A549 (cell line): ENCODE data around the gene AP4E1.

Experiments
- CHD4 ChIP-seq: fragments of 200-600 bp; sonication (generic); IDR thresholded peaks from 2 replicates; pipeline ENCODE4 v1.6.1; 2016; ENCODE audit warnings: antibody characterized with exemption, mild to moderate bottlenecking, borderline replicate concordance
- CTCF ChIP-seq: fragments of >200 bp; sonication (Bioruptor Twin); formaldehyde crosslinking; IDR thresholded peaks from 3 replicates; pipeline ENCODE4 v1.5.1; 2016
- HOXA7 ChIP-seq: fragments of 250-450 bp; sonication (Bioruptor Pico); IDR thresholded peaks from 2 replicates; pipeline ENCODE4 v1.5.0; 2020; ENCODE audit warnings: mild to moderate bottlenecking, moderate library complexity
- MAZ ChIP-seq: fragments of 150-350 bp; IDR thresholded peaks from 2 replicates; pipeline ENCODE4 v1.6.1; 2014; ENCODE audit warnings: antibody characterized with exemption, low read depth, low read length, borderline replicate concordance
- PHF8 ChIP-seq: fragments of 200-600 bp; sonication (generic); IDR thresholded peaks from 2 replicates; pipeline ENCODE4 v1.6.1; 2016; ENCODE audit warnings: low read depth, mild to moderate bottlenecking, antibody characterized with exemption, moderate library complexity, borderline replicate concordance
- POLR2A ChIP-seq: IDR thresholded peaks from 2 replicates; pipeline ENCODE4 v1.6.1; 2012; ENCODE audit warnings: mild to moderate bottlenecking, low read length
- POLR2AphosphoS2 ChIP-seq: conservative IDR thresholded peaks from 2 replicates; pipeline ENCODE4 v1.6.1; 2012; ENCODE audit warnings: low read length, improper control_type of control experiment, inconsistent platforms
- RAD21 ChIP-seq, 2 experiments: fragments of >200 bp in 1 of 2; sonication (Bioruptor Twin) in 1 of 2; formaldehyde crosslinking in 1 of 2; IDR thresholded peaks in 1 of 2; conservative IDR thresholded peaks in 1 of 2; 2 replicates in 1 of 2; 3 replicates in 1 of 2; pipeline ENCODE4 v1.6.1; 2012 to 2018; ENCODE audit warnings: inconsistent platforms in 1 of 2
- RCOR1 ChIP-seq: fragments of 150-350 bp; IDR thresholded peaks from 2 replicates; pipeline ENCODE4 v1.6.1; 2014; ENCODE audit warnings: antibody characterized with exemption, low read length, low read depth
- RNF2 ChIP-seq: fragments of 200-600 bp; sonication (generic); IDR thresholded peaks from 2 replicates; pipeline ENCODE4 v1.6.1; 2016; ENCODE audit warnings: low read depth, mild to moderate bottlenecking, antibody characterized with exemption, moderate library complexity, borderline replicate concordance
- SMC3 ChIP-seq: fragments of >200 bp; sonication (Bioruptor Twin); formaldehyde crosslinking; IDR thresholded peaks from 3 replicates; pipeline ENCODE4 v1.6.1; 2018; ENCODE audit warnings: inconsistent platforms
- TP53 ChIP-seq: fragments of 250-450 bp; sonication (Bioruptor Pico); IDR thresholded peaks from 2 replicates; pipeline ENCODE4 v1.5.0; 2021; ENCODE audit warnings: mild to moderate bottlenecking, moderate library complexity
- USF2 ChIP-seq: fragments of 450-650 bp; IDR thresholded peaks from 2 replicates; pipeline ENCODE4 v1.6.1; 2014; ENCODE audit warnings: antibody characterized with exemption
- TF ChIP-seq, protein P1 (sequence below): IDR thresholded peaks from 2 replicates; pipeline ENCODE4 v1.6.1; 2012; ENCODE audit warnings: low read depth, borderline replicate concordance

DNA sequence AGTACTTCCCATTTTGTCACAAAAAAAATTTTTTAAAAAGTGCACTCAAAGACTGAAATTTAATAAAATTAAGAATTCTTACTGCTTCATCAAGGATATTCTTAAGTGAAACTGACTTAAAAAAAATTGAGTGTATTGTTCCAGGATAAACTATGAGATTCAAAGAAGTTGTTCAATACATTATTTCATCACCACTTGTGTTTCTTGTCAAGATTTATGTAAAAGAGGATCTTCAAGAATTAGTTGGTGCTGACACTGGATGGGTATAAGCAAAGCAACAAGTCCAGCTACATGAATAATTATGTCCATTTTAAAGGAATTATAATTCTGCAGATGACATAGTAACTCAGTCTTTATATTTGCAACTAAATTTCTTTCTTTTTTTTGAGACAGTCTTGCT, 4.3 kb upstream of the AP4E1 start:
- TF ChIP-seq POLR2A (no peak), CTCF (no peak), USF2 (no peak), TP53 (CRISPR knock-in tag) (no peak), RAD21 (conservative IDR thresholded peaks at IDR 0.05 in 1 of 2, IDR thresholded peaks at IDR 0.05 in 1 of 2) (no peak), POLR2AphosphoS2 (no peak), CHD4 (no peak), MAZ (no peak), RCOR1 (no peak), SMC3 (no peak), RNF2 (no peak), HOXA7 (no peak), PHF8 (no peak)
- TF ChIP-seq, protein P1, sequence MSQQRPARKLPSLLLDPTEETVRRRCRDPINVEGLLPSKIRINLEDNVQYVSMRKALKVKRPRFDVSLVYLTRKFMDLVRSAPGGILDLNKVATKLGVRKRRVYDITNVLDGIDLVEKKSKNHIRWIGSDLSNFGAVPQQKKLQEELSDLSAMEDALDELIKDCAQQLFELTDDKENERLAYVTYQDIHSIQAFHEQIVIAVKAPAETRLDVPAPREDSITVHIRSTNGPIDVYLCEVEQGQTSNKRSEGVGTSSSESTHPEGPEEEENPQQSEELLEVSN = no peak
